NB4 (cell line): ENCODE measurements around the gene EGLN3.

Source experiments
- CTCF ChIP-seq: IDR thresholded peaks from one replicate; pipeline ENCODE4 v1.5.1; 2012; ENCODE audit warnings: low read depth, low read length
- POLR2A ChIP-seq: IDR thresholded peaks from 2 replicates; pipeline ENCODE4 v1.6.1; 2011; ENCODE audit warnings: mild to moderate bottlenecking; ENCODE audit not compliant: insufficient read length; ENCODE audit errors: extremely low read depth

GRCh38 chr14:33949411-33949893 lies 1.4 kb downstream of the EGLN3 start:
- TF ChIP-seq POLR2A: no peak
- no peak for TF ChIP-seq CTCF
